Measurements from ENCODE around the gene BGLAP. TPM values are rescaled to one million over a fixed set of nuclear protein-coding genes. Genes with fewer than 3 reads are reported as not detected.
A peak's percentile ranks its signal among the peaks of the same experiment; 100 is the strongest.

Gene BGLAP
- total RNA-seq, 1 donor from 2014 or later, result not detected

DNA sequence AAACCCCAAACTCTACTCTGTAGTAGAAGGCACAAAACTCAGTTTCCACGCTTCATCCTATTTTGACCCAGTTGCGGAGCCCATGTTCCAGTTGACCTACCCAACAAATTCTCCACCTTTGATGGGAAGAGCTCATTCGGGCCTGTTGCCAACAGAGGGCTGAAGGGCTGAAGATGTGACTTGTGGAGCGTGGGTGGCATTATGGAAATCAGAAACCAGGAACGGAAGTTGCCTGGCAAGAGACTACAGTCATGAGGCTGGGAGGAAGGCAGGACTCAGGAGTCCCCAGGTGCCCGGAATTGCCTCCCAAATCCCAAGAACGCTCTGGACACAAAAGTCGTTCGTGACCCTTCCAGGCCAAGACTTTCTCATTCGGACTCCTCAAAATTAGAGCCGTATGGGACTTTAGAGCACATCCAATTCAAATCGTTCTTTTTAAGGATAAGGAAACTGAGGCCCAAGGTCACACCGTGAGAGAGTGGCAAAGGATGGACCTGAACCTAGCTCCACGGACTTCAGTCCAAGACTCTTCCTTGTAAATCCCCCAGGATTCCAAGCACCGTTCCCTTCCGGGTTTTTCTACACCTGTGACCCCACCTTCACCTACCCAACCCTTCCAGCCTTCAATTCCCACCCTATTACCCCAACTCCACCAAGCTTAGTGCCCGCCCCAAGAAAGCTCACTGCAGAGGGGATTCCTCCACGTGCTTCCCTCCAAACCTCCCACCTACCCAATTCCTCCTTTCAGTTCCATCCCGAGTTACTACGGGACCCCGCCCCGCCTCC, 39.9 kb downstream of the BGLAP start:
- peak; percentile 61 for DNase-seq (ENCODE audit: low read depth)
- TF ChIP-seq CTCF (IDR thresholded peaks at IDR 0.05; ENCODE audit: insufficient read depth, low read length, severe bottlenecking), result no peak
- H3K36me3 ChIP-seq (ENCODE audit: control insufficient read depth, insufficient read depth, low read length), result peaks cover 26% of the 10 kb centered on the region
- no peaks in the 10 kb centered on the region for H3K27me3 ChIP-seq (ENCODE audit: control insufficient read depth, insufficient read depth, low read length)
- peak overlapping the region; percentile 67 for H3K4me3 ChIP-seq (ENCODE audit: low read depth, low read length)
- no peak for FAIRE-seq

- TF ChIP-seq CTCF (IDR thresholded peaks at IDR 0.05; ENCODE audit: insufficient read depth, low read length, severe bottlenecking), result no peak
- FAIRE-seq (no peak), DNase-seq (ENCODE audit: low read depth) (peak; percentile 97)
- Histone ChIP-seq H3K27me3 (ENCODE audit: control insufficient read depth, insufficient read depth, low read length) (no peaks in the 10 kb centered on the region), H3K4me3 (ENCODE audit: low read depth, low read length) (peak within 1 kb of the TSS; percentile 67), H3K36me3 (ENCODE audit: control insufficient read depth, insufficient read depth, low read length) (peaks cover 23% of the 10 kb centered on the region)
These were observed 40.7 kb downstream of the BGLAP start, which contains the start of gene SMG5 for GRCh38 chr1:156282479-156283222. Gene SMG5, minus strand, starts transcription at chr1:156282825. Its CDS starts 145 bp downstream, at chr1:156282680.

- peaks cover 18% of the 10 kb centered on the region for H3K36me3 ChIP-seq (ENCODE audit: control insufficient read depth, insufficient read depth, low read length)
- no peak for TF ChIP-seq CTCF (IDR thresholded peaks at IDR 0.05; ENCODE audit: insufficient read depth, low read length, severe bottlenecking)
- FAIRE-seq, result no peak
- no peak for DNase-seq (ENCODE audit: low read depth)
- H3K27me3 ChIP-seq (ENCODE audit: control insufficient read depth, insufficient read depth, low read length), result no peaks in the 10 kb centered on the region
- peak overlapping the region; percentile 67 for H3K4me3 ChIP-seq (ENCODE audit: low read depth, low read length)
These were observed 41.5 kb downstream of the BGLAP start for GRCh38 chr1:156283521-156283920.

GRCh38 chr1:156284112-156284511, 42.1 kb downstream of the BGLAP start, which contains the start of gene TMEM79:
Gene TMEM79, plus strand, starts transcription at chr1:156284325. Its CDS starts 902 bp downstream, at chr1:156285227.
- H3K4me3 ChIP-seq (ENCODE audit: low read depth, low read length), result peak within 1 kb of the TSS; percentile 67
- H3K27me3 ChIP-seq (ENCODE audit: control insufficient read depth, insufficient read depth, low read length), result no peaks in the 10 kb centered on the region
- FAIRE-seq (no peak), DNase-seq (ENCODE audit: low read depth) (peak; percentile 74)
- peaks cover 19% of the 10 kb centered on the region for H3K36me3 ChIP-seq (ENCODE audit: control insufficient read depth, insufficient read depth, low read length)
- no peak for TF ChIP-seq CTCF (IDR thresholded peaks at IDR 0.05; ENCODE audit: insufficient read depth, low read length, severe bottlenecking)

DNA sequence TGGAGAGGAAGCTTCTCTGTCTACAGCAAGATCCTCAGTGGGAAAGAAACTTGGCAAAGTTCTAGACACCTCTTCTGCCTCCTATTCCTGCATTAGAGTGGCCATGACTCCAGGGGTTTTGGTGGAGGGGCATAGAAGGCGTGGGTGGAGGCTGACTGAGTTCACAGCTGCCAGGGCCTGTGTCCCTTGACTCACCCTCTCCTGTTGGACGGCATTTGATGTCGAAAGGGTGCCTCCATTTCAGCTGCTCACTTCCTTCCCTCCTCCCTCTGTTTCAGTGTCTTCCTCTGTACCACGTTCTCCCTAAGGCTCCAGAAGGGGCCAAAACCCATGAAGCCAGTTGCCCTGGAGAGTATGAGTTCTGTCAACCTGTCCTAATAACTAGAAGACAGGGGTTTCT, 42.8 kb downstream of the BGLAP start:
- TF ChIP-seq CTCF (IDR thresholded peaks at IDR 0.05; ENCODE audit: insufficient read depth, low read length, severe bottlenecking), result no peak
- Histone ChIP-seq H3K36me3 (ENCODE audit: control insufficient read depth, insufficient read depth, low read length) (peaks cover 20% of the 10 kb centered on the region), H3K27me3 (ENCODE audit: control insufficient read depth, insufficient read depth, low read length) (no peaks in the 10 kb centered on the region), H3K4me3 (ENCODE audit: low read depth, low read length) (peak overlapping the region; percentile 52)
- peak; percentile 87 for DNase-seq (ENCODE audit: low read depth)
- no peak for FAIRE-seq
